T-cell (primary cell): ENCODE results near the gene HSF2BP. TPM values are rescaled to one million over a fixed set of nuclear protein-coding genes. Genes with fewer than 3 reads are reported as not detected.

Source experiments
- ATAC-seq, 4 experiments: fragments of 200-7000 bp in 3 of 4; fragments of 150-1000 bp in 1 of 4; cut with Tn5 transposase; replicated peaks in 1 of 4; 1 replicate in 3 of 4; 2 replicates in 1 of 4; pipeline ENCODE4 v1.10.0; 2021; ENCODE audit warnings: moderate library complexity in 3 of 4, mild to moderate bottlenecking in 2 of 4, moderate number of reproducible peaks in 1 of 4
- CTCF ChIA-PET, 2 donors: fragments of 300-600 bp; sonication (Branson Sonifier 250); formaldehyde crosslinking; loops; one replicate each; lab custom pipeline; 2022; ENCODE audit warnings: antibody characterized with exemption in 2 of 2; lab: Charles Lee
- POLR2A ChIA-PET, 2 donors: fragments of 300-600 bp; sonication (Branson Sonifier 250); formaldehyde crosslinking; loops; one replicate each; lab custom pipeline; 2022; ENCODE audit warnings: antibody characterized with exemption in 2 of 2; lab: Charles Lee
- DNase-seq, 35 experiments: peaks; one replicate each; pipeline versions ENCODE4 v3.0.0 to v3.0.0-alpha.2; 2013 to 2023
- H3K27ac ChIP-seq: one replicate; pipeline ENCODE4 v1.5.1; 2013; ENCODE audit warnings: low read length
- H3K27me3 ChIP-seq, 2 experiments: replicated peaks in 1 of 2; 1 replicate in 1 of 2; 2 replicates in 1 of 2; pipeline versions ENCODE4 v1.6.1 to v1.7.0; 2013; ENCODE audit warnings: low read length in 1 of 2, mixed read lengths in 1 of 2; ENCODE audit not compliant: control insufficient read depth in 2 of 2, insufficient read depth in 2 of 2; ENCODE audit errors: extremely low read depth in 1 of 2
- H3K36me3 ChIP-seq, 2 donors: 1 replicate in 1 of 2; 2 replicates in 1 of 2; pipeline versions ENCODE4 v1.6.1 to v1.7.0; 2013; ENCODE audit warnings: low read length in 1 of 2; ENCODE audit not compliant: control insufficient read depth in 2 of 2, insufficient read depth in 1 of 2; ENCODE audit errors: extremely low read depth in 1 of 2
- H3K4me1 ChIP-seq, 2 experiments: 1 replicate in 1 of 2; 2 replicates in 1 of 2; pipeline versions ENCODE4 v1.6.1 to v1.7.0; 2013; ENCODE audit warnings: low read length in 2 of 2, mixed read lengths in 1 of 2; ENCODE audit not compliant: insufficient read depth in 2 of 2, control insufficient read depth in 1 of 2; ENCODE audit errors: extremely low read depth in 1 of 2
- H3K4me3 ChIP-seq, 2 donors: 1 replicate in 1 of 2; 2 replicates in 1 of 2; pipeline versions ENCODE4 v1.5.1 to v1.7.0; 2013; ENCODE audit warnings: mild to moderate bottlenecking in 2 of 2, low read length in 1 of 2, moderate library complexity in 1 of 2; ENCODE audit not compliant: control insufficient read depth in 1 of 2; ENCODE audit errors: extremely low read depth in 1 of 2
- H3K9me3 ChIP-seq: 2 replicates; pipeline ENCODE4 v1.7.0; 2013
- H3K27ac Mint-ChIP-seq, 2 donors: one replicate each; pipeline ENCODE4 v1.8.0; 2020 to 2021; ENCODE audit warnings: mild to moderate bottlenecking in 2 of 2, mixed read lengths in 2 of 2
- H3K27me3 Mint-ChIP-seq, 2 donors: one replicate each; pipeline ENCODE4 v1.8.0; 2021 to 2022; ENCODE audit warnings: mixed read lengths in 2 of 2
- H3K36me3 Mint-ChIP-seq: one replicate; pipeline ENCODE4 v1.8.0; 2021; ENCODE audit warnings: mixed read lengths
- H3K4me1 Mint-ChIP-seq, 3 donors: one replicate each; pipeline ENCODE4 v1.8.0; 2020 to 2022; ENCODE audit warnings: mixed read lengths in 3 of 3, mild to moderate bottlenecking in 1 of 3
- H3K4me3 Mint-ChIP-seq, 3 donors: one replicate each; pipeline ENCODE4 v1.8.0; 2020 to 2022; ENCODE audit warnings: mild to moderate bottlenecking in 3 of 3, mixed read lengths in 3 of 3, moderate library complexity in 3 of 3
- H3K9me3 Mint-ChIP-seq, 3 donors: one replicate each; pipeline ENCODE4 v1.8.0; 2020 to 2022; ENCODE audit warnings: mixed read lengths in 3 of 3
- WGBS: methylation state at CpG from one replicate; pipeline ENCODE4 v1.1.5; 2013; ENCODE audit warnings: missing lambda C conversion rate; ENCODE audit not compliant: insufficient coverage; 5-methylcytosine and 5-hydroxymethylcytosine counted together
- total RNA-seq, 35 experiments: library from RNA in 6 of 35; stranded (reverse) in 6 of 35; fragments of 120-200 nt in 1 of 35; gene quantifications; one replicate each; pipeline versions ENCODE4 v1.2.1 to v1.2.4 and lab custom pipeline; 2013 to 2026

The HSF2BP gene
- total RNA-seq, 5 donors from 2014 or later (not counting 1 experiment from before 2014, with no cell fraction given), result 0.60 to 2.2 (median 0.80) TPM

- WGBS, result 0% methylated on average over 3 of the region's 7 CpGs
- Mint-ChIP-seq H3K27me3 (peaks cover 0 to 6% of the 10 kb centered on the region in 2 donors), H3K36me3 (no peaks in the 10 kb centered on the region)
Measured at GRCh38 chr21:43646550-43647260, 12.6 kb downstream of the HSF2BP start.

GRCh38 chr21:43645976-43646375 lies 13.3 kb downstream of the HSF2BP start:
- no peak for DNase-seq
- no peak overlapping the region for H3K27ac ChIP-seq

More at GRCh38 chr21:43646550-43647260, 12.6 kb downstream of the HSF2BP start:
- Histone ChIP-seq H3K4me1 (peaks cover 5 to 13% of the 10 kb centered on the region in 2 experiments), H3K27ac (no peak overlapping the region), H3K9me3 (no peaks in the 10 kb centered on the region), H3K4me3 (no peak overlapping the region), H3K36me3 (no peaks in the 10 kb centered on the region), H3K27me3 (no peaks in the 10 kb centered on the region)
- CTCF ChIA-PET, result interaction anchor here in 1 of 2 donors (1.6 kb wide), 1 partner anchor 10 kb away, joined by 3 read pairs; no protein-coding TSS in a partner anchor
- DNase-seq (peak; percentile 62 to 92 (median 79)), ATAC-seq (peak; percentile 97 to 99 (median 98))
- H3K4me3 Mint-ChIP-seq, result peak overlapping the region in 1 of 3 donors; percentile 40
- no peaks in the 10 kb centered on the region for H3K9me3 Mint-ChIP-seq
- POLR2A ChIA-PET, result no interaction called here
- H3K27ac Mint-ChIP-seq, result no peak overlapping the region
- H3K4me1 Mint-ChIP-seq, result peaks cover 14 to 15% (median 15%) of the 10 kb centered on the region in 3 donors

GRCh38 chr21:43645136-43645891 lies 14.0 kb downstream of the HSF2BP start:
- POLR2A ChIA-PET, result interaction anchor here in 1 of 2 donors (0.7 kb wide), 1 partner anchor 1656 kb away, joined by 6 read pairs; no protein-coding TSS in a partner anchor
- no peak overlapping the region for H3K4me3 ChIP-seq
- Mint-ChIP-seq H3K27me3 (peaks cover 0 to 4% of the 10 kb centered on the region in 2 donors), H3K4me1 (peaks cover 14 to 15% (median 15%) of the 10 kb centered on the region in 3 donors), H3K36me3 (no peaks in the 10 kb centered on the region), H3K4me3 (peak overlapping the region in 1 of 3 donors; percentile 24), H3K9me3 (no peaks in the 10 kb centered on the region), H3K27ac (no peak overlapping the region)
- no peak overlapping the region for H3K27ac ChIP-seq
- no peaks in the 10 kb centered on the region for H3K27me3 ChIP-seq
- CTCF ChIA-PET, result interaction anchor here in 1 of 2 donors (0.6 to 1.6 kb wide), 4 partner anchors 11 to 1054 kb away, joined by 3 to 4 read pairs (median 3); partner anchors contain the start of genes HSF2BP and RRP1B
- H3K4me1 ChIP-seq, result peaks cover 5 to 13% of the 10 kb centered on the region in 2 experiments
- no peaks in the 10 kb centered on the region for H3K36me3 ChIP-seq
- WGBS, result 90% methylated on average over 4 of the region's 12 CpGs
- peak in 2 of 4 experiments; percentile 26 to 58 for ATAC-seq
- DNase-seq, result peak in 11 of 35 experiments; percentile 5 to 51 (median 11)
- H3K9me3 ChIP-seq, result no peaks in the 10 kb centered on the region

More at GRCh38 chr21:43645976-43646375, 13.3 kb downstream of the HSF2BP start:
- ChIA-PET POLR2A (interaction anchor here in 1 of 2 donors (0.7 kb wide), 1 partner anchor 1657 kb away, joined by 6 read pairs; no protein-coding TSS in a partner anchor), CTCF (interaction anchor here in 1 of 2 donors (0.6 to 1.6 kb wide), 4 partner anchors 10 to 1055 kb away, joined by 3 to 4 read pairs (median 3); partner anchors contain the start of genes HSF2BP and RRP1B)
- Histone ChIP-seq H3K4me1 (peaks cover 5 to 13% of the 10 kb centered on the region in 2 experiments), H3K4me3 (no peak overlapping the region), H3K36me3 (no peaks in the 10 kb centered on the region), H3K27me3 (no peaks in the 10 kb centered on the region), H3K9me3 (no peaks in the 10 kb centered on the region)
- H3K27ac Mint-ChIP-seq, result no peak overlapping the region
- H3K4me3 Mint-ChIP-seq, result peak overlapping the region in 1 of 3 donors; percentile 24
- no peaks in the 10 kb centered on the region for H3K9me3 Mint-ChIP-seq
- no peaks in the 10 kb centered on the region for H3K36me3 Mint-ChIP-seq
- WGBS, result no CpG with 5 or more reads among the region's 4 CpGs
- ATAC-seq, result no peak
- H3K27me3 Mint-ChIP-seq, result peaks cover 0 to 4% of the 10 kb centered on the region in 2 donors
- peaks cover 14 to 15% (median 15%) of the 10 kb centered on the region in 3 donors for H3K4me1 Mint-ChIP-seq

DNA sequence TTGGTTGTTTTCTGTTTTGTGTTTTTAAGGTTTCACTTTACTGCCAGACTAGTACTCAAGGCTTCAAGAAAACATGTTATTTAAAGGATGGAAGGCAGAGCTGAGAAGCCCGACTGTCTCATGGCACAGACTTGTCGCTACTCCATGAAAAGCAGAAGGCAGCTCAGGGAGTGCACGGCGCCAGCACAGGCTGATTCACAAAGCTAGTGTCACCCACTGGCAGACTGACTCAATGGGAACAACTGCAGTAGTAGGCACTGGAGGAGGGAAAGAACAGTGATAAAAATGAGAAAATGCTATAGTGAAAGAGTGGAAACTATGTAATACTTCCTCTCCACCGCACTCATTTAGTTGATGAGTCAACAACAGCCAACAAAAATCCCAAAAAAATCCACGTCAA lies 14.7 kb downstream of the HSF2BP start:
- CTCF ChIA-PET, result no interaction called here
- H3K9me3 Mint-ChIP-seq, result no peaks in the 10 kb centered on the region
- no peaks in the 10 kb centered on the region for H3K36me3 Mint-ChIP-seq
- H3K4me1 Mint-ChIP-seq, result peaks cover 14 to 15% (median 15%) of the 10 kb centered on the region in 3 donors
- Histone ChIP-seq H3K4me3 (no peak overlapping the region), H3K4me1 (peaks cover 5 to 13% of the 10 kb centered on the region in 2 experiments), H3K27me3 (no peaks in the 10 kb centered on the region), H3K36me3 (no peaks in the 10 kb centered on the region), H3K27ac (no peak overlapping the region), H3K9me3 (no peaks in the 10 kb centered on the region)
- DNase-seq (no peak), ATAC-seq (no peak)
- H3K27me3 Mint-ChIP-seq, result peaks cover 0 to 4% of the 10 kb centered on the region in 2 donors
- H3K4me3 Mint-ChIP-seq, result no peak overlapping the region
- H3K27ac Mint-ChIP-seq, result no peak overlapping the region
- POLR2A ChIA-PET, result no interaction called here
- 64% methylated on average over 2 of the region's 6 CpGs for WGBS

DNA sequence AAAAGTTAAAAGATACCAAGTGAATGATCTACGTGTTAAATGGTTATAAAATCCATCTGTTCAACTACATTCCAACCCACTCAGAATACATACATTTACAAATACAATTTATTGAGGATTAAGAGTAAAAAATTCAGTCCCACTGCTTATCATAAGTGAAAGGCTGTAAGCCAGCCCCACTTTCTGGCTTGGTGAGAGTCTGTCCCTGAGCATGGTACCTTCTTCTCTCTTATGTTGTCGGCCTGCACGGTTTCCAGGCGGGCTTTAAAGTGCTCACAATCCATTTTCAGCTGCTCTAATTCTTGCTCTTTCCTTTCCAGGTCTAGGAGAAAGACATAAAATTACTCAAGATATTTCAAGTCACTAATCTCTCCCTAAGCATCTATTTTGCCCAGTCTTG lies 15.2 kb downstream of the HSF2BP start:
- ChIA-PET CTCF (no interaction called here), POLR2A (no interaction called here)
- no peaks in the 10 kb centered on the region for H3K9me3 ChIP-seq
- no peaks in the 10 kb centered on the region for H3K9me3 Mint-ChIP-seq
- peaks cover 0 to 4% of the 10 kb centered on the region in 2 donors for H3K27me3 Mint-ChIP-seq
- H3K36me3 Mint-ChIP-seq, result no peaks in the 10 kb centered on the region
- DNase-seq (no peak), ATAC-seq (no peak)
- H3K36me3 ChIP-seq, result no peaks in the 10 kb centered on the region
- peaks cover 14 to 15% (median 15%) of the 10 kb centered on the region in 3 donors for H3K4me1 Mint-ChIP-seq
- H3K27ac ChIP-seq, result no peak overlapping the region
- WGBS, result 92% methylated on average over 2 of the region's 4 CpGs
- peaks cover 5 to 13% of the 10 kb centered on the region in 2 experiments for H3K4me1 ChIP-seq
- no peaks in the 10 kb centered on the region for H3K27me3 ChIP-seq
- H3K4me3 Mint-ChIP-seq, result no peak overlapping the region
- no peak overlapping the region for H3K27ac Mint-ChIP-seq
- H3K4me3 ChIP-seq, result no peak overlapping the region

DNA sequence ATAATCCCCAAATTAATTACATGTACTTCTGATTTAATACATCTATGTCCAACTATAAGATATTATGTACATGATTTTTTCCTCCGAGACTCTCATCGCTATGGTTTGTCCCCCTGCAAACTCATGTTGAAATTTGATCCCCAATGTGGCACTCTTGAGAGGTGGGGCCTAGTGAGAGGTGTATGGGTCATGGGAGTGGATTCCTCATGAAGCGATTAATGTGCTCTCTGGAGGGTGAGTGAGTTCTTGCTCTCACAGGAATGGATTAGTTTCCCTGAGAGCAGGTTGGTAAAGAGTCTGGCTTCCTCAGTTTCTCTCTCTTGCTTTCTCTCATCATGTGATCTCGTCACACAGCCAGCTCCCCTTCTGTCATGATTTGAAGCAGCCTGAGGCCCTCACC lies 16.1 kb downstream of the HSF2BP start:
- no peak for ATAC-seq
- ChIA-PET POLR2A (no interaction called here), CTCF (no interaction called here)

More for the DNA sequence above, 16.1 kb downstream of the HSF2BP start:
- Histone ChIP-seq H3K4me1 (peaks cover 5 to 13% of the 10 kb centered on the region in 2 experiments), H3K27ac (no peak overlapping the region), H3K36me3 (no peaks in the 10 kb centered on the region), H3K27me3 (no peaks in the 10 kb centered on the region), H3K4me3 (no peak overlapping the region), H3K9me3 (no peaks in the 10 kb centered on the region)
- Mint-ChIP-seq H3K27me3 (peaks cover 0 to 4% of the 10 kb centered on the region in 2 donors), H3K4me3 (no peak overlapping the region), H3K9me3 (no peaks in the 10 kb centered on the region), H3K27ac (no peak overlapping the region), H3K36me3 (no peaks in the 10 kb centered on the region), H3K4me1 (peaks cover 14 to 15% (median 15%) of the 10 kb centered on the region in 3 donors)
- whole genome bisulfite sequencing, result 100% methylated on average over 1 of the region's 4 CpGs
- DNase-seq, result no peak
